Measurements from ENCODE around the gene OLIG3. TPM values are rescaled to one million over a fixed set of nuclear protein-coding genes. Genes with fewer than 3 reads are reported as not detected.

The OLIG3 gene
- 0.17 TPM in 1 of 2 replicates, not detected in the other for total RNA-seq

GRCh38 chr6:137494281-137494987, at the start of gene OLIG3:
TSS of gene OLIG3 (minus strand) at chr6:137494394. CDS start at chr6:137494170, 224 bp downstream.

Data from smooth muscle cell of trachea (primary cell).